ENCODE results near the gene CEMP1. TPM values are rescaled to one million over a fixed set of nuclear protein-coding genes. Genes with fewer than 3 reads are reported as not detected.

The CEMP1 gene
- total RNA-seq, 1 donor from 2014 or later: not detected

- no peak for DNase-seq
- intact Hi-C loops (cut with micrococcal nuclease): loop anchor here (10.0 kb wide), 1 partner anchor 159 kb away; no protein-coding TSS in a partner anchor
- no peak for ATAC-seq
Measured at GRCh38 chr16:2493605-2494004, 37.6 kb downstream of the CEMP1 start.

DNA sequence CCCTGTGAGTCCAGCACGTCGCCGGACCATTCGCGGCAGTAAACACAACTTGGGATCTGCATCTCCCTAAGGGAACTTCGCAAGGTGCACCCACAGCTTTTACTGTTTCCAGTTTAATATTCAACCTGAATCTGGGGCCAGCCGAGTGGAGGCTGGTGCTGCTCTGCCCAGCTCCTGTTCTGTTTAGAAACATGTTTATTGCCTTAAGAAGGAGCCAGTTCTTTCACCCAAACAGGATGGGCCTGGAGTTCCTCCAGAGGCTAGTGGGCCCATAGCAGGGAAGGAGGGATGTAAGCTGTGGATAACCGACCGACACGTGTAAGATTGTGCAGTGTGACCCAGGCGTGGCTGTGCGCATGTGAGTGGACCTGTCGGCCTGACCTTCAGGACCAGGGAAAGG lies 38.9 kb downstream of the CEMP1 start:
- DNase-seq (no peak), ATAC-seq (no peak)
- intact Hi-C loops (cut with micrococcal nuclease): loop anchor here (10.0 kb wide), 1 partner anchor 157 kb away; no protein-coding TSS in a partner anchor

DNA sequence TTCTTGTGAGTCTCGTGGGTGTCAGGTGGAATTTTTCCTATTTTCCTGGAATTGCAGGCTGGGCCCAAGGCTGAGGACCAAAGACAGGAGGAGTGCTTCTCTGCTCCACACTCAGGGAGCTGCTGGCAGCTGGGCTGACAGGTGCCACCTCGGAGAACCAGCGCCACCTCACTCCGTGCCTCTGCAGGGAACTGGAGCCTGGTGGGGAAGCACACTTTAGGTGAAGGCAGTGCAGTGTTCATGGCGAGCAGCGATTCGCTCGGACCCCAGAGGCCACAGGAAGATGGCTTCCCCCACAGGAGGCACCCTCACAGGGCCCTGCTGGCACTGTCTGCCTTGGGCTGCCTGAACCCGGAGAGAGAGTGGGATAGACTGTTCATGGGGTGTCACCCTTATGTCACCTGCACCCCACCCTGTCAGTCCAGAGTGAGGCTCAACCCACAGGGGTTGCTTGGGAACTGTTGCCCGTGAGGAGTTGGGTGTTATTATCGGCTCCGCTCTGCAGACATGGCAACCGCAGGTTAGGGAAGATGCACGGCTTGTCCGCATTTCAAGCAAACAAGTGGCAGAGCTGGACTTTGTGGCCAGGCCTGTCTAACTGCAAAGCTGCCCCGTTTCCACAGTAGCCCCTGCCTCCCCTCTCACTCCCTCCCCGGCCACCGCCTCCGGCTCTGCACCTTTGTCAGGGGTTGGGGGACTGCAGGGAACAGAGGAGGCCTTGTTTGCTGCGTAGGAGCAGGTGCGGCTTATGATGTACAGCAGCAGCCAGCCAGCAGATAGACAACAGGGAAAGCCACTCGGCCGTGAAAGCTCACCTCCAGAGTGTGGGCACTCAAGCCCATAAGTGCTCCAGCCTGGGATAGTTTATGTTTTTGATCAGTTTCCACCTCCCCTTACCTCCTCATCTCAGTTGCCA lies 40.8 kb downstream of the CEMP1 start:
- DNase-seq: no peak
- ATAC-seq: no peak
- intact Hi-C loops (cut with micrococcal nuclease): loop anchor here (10.0 kb wide), 1 partner anchor 156 kb away; no protein-coding TSS in a partner anchor

GRCh38 chr16:2489581-2489980 lies 41.6 kb downstream of the CEMP1 start:
- ATAC-seq: no peak
- intact Hi-C loops (cut with micrococcal nuclease): no loop called here
- DNase-seq: no peak

GRCh38 chr16:2487903-2488531 lies 43.2 kb downstream of the CEMP1 start:
- no peak for ATAC-seq
- intact Hi-C loops (cut with micrococcal nuclease): no loop called here
- no peak for DNase-seq

DNA sequence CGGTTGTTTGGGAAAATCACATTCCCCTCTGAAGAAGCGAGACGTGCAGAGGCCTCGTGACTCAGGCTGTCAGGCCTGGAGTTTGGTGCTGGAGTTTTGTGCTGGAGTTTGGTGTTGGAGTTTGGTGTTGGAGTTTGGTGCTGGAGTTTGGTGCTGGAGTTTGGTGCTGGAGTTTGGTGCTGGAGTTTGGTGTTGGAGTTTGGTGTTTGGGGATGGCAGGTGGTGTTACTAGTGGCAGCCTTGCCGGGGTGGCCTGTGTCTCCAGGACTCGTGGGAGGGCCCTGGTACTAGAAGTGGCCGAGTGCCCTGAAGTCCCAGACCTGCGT lies 43.7 kb downstream of the CEMP1 start:
- ATAC-seq: no peak
- DNase-seq: no peak
- intact Hi-C loops (cut with micrococcal nuclease): no loop called here

DNA sequence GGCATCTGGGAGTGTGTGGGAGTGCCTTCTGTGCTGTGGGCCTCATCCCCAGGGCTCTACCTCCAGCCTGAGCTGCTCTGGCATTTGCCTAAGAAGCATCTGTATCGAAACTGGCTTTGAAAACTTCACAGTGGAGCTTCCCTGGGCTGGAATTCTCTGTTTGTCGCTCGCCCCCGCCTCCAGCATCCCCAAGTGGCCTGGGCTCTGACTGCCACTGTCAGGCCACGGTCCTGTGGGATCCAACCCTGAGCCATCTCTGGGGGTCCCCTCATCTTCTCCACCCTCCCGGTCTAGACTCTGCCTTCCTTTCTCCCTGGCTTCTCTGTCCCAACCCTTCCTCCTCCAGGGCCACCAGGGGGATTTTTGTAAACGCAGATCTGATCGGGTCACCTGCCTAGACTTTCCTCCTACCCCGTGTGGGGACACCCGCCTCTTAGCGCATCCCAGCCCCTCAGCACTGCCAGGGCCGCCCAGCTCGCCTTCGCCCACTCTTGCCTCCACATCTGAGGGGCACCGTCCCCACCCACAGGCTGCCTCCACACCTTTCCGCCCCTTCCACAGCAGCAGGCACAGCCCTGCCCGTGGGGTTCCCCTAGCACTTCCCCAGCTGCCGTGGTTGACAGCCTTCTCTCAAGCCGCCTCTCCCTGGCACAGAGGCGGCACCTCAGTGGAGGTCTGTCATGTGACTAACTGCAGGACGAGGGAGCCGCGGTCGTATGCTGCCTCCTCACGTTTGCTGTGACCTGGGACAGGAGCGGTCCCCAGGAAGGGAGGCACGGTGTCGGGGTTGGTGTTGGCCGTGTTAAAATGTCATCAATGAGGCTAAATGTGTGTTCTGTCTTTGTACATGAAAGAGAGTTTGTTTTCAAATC lies 44.3 kb downstream of the CEMP1 start:
- ATAC-seq (peak; percentile 83), DNase-seq (peak; percentile 75)
- intact Hi-C loops (cut with micrococcal nuclease): no loop called here

DNA sequence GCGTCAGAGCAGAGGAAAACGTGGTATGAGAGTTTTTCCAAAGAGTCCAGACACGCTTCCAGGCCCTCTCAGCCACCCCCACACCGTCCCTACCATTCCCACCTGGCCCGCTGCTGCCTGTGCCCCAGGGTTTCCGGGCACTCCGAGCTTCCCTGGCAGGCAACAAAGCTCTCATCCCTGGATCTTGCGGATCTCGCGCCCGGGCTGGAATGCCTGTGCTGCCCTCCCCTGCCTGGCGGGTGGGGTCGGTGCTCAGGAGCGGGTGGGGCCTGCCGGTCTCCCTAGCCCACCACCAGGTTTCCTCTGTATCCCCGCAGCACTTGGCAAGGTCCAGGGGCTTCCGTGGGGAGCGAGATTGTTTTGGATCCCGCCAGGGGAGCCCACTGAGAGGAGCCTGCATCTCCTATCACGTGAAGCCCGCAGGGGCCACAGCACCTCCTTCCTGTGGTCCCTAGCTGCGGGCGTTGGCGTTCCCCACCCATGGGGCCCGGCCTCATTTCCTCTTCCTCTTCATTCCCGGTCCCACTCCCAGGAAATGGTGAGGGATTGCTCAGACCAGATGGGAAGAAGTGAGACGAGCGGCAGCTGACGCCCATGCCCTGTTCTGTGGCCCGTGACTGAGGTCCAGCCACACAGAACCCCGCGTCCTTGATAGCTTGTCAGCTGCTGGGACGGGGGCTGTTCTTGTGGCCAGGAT lies 45.2 kb downstream of the CEMP1 start:
- intact Hi-C loops (cut with micrococcal nuclease): no loop called here
- DNase-seq: peak; percentile 30
- no peak for ATAC-seq

DNA sequence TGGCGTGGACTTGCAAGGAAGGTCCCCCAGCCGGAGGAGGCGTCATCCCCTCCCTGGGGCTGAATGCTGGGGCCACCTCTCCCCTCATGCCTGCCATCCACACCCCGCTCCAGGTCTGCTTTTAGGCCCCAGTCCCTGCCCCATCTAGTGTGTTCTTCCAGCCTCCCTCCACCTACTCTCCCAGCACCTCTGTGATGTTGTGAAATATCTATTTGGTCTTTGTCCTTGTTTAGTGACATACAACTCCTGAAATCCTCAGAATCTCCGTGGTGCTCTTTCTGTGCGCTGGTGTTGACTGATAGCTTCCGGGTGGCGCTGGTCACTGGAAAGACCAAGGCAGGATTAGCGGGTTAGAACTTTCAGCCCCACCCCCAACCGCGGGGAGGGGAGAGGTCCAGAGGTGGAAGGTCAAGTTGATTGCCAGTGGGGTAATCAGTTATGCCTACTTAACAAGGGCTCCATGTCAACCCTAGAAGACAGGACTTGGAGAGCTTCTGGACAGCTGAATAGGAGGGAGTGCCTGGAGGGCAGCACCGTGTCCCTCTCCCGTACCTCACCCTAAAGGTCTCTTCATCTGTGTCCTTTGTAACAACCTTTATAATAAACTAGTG lies 46.2 kb downstream of the CEMP1 start:
- peak; percentile 7 for DNase-seq
- intact Hi-C loops (cut with micrococcal nuclease): no loop called here

GRCh38 chr16:2483939-2484897 lies 47.0 kb downstream of the CEMP1 start:
- intact Hi-C loops (cut with micrococcal nuclease): no loop called here
- ATAC-seq (no peak), DNase-seq (peak; percentile 19)

More for the DNA sequence above, 46.2 kb downstream of the CEMP1 start:
- ATAC-seq: no peak

DNA sequence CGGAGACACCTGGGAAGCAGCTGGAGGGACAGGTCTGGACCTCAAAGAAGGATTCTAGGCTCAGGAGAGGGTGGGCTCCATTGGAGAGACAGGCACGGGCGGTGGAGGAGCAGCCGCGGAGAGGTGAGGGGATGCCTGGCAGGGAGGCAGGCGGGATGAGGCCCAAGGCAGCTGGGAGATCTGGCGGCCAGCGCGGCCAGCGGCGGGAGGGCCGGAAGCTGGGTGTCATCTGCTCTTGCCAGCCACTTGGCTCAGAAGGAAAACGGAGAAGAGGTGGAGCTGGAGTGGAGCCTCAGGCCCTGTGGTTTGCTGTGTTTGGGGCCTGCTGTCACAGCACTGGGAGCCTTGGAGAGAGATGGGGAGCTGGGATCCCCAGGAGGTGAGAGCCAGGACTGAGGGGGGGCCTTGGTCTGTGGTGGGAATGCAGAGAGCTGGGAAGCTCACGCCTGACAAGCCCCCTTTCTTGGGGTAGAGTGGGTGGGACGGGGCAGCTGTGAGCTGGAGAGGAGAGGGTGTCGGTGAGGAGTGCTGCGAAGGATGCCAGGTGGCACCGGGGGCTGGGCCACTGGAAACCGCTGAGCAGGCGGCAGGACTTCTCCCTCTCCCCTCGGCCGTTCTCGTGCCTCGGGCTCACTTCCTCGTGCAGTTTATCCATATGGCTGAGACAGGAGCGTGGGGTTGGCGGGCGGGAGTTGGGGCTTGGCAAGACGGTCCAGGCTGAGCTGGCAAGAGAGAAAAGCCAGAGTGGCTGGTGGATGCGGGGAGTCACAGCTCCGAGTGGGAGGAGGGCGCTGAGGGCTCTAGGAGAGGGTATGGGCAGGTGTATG lies 48.3 kb downstream of the CEMP1 start:
- ATAC-seq: peak; percentile 64
- peak; percentile 73 for DNase-seq
- intact Hi-C loops (cut with micrococcal nuclease): no loop called here

DNA sequence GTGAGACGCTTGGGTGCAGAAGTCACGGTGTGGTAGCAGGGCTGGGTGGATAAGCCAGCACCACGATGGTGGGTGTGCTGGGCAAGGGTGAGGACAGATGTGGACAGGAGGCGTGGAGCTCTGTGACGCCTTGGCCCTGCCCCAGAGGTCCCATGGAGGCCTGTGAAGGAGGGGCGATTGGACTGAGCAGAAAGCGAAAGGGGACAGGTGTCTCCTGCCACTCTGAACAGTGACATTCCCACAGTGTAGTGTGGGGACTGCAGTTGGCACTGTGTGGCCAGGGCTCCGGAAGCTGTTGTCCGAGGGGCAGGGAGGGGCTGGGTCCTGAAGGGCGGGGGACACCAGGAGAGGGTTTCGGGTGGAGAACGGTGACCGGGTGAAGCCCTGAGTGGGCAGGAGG lies 49.0 kb downstream of the CEMP1 start:
- no peak for ATAC-seq
- intact Hi-C loops (cut with micrococcal nuclease): no loop called here
- DNase-seq: peak; percentile 19

DNA sequence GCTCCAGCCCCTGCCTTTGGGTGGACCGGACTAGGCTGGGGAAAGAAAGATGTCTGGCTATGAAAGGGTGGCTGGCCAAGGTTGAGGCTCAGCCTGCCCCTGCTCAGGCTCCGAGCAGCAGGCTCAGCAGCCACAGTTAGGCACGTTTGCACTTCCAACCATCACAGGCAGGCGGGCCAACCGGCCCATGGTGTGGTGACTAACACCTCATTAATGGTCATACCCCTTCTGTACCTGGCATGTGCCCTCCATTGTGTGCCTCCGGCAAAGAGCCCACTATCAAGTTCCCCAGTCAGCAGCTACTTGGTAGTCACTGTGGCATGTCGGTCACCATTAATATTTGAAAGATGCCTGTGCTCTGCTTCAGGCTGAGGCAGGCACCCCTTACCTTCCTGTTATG lies 49.5 kb downstream of the CEMP1 start:
- no peak for DNase-seq
- ATAC-seq: no peak

GRCh38 chr16:2480948-2481347 lies 50.3 kb downstream of the CEMP1 start:
- no peak for ATAC-seq
- no peak for DNase-seq
- intact Hi-C loops (cut with micrococcal nuclease): no loop called here

More for the DNA sequence above, 49.5 kb downstream of the CEMP1 start:
- intact Hi-C loops (cut with micrococcal nuclease): no loop called here

Data from left ventricle myocardium superior (tissue), 1 donor.